GM10248 (cell line): ENCODE measurements around the gene CNPPD1.
"Not testable (repeated sequence)": the region's sequence is repeated elsewhere in the genome, so short reads cannot be mapped to it uniquely, and the experiment has no call there.

Experiments used
- CTCF ChIA-PET: fragments of 300-600 bp; sonication (Branson Sonifier 250); formaldehyde crosslinking; extraction: SDS; loops from one replicate; lab custom pipeline; 2021; ENCODE audit warnings: antibody characterized with exemption; lab: Yijun Ruan, JAX
- POLR2A ChIA-PET: fragments of 350-650 bp; sonication (Branson Sonifier 250); formaldehyde crosslinking; extraction: SDS; loops from one replicate; lab custom pipeline; 2020; ENCODE audit warnings: antibody characterized with exemption; lab: Yijun Ruan, JAX
- DNase-seq: peaks from one replicate; pipeline ENCODE4 v3.0.0; 2012; ENCODE audit errors: extremely low spot score
- TF ChIP-seq, protein P1 (sequence below): IDR thresholded peaks from 2 replicates; pipeline ENCODE4 v1.5.1; 2012; ENCODE audit warnings: mild to moderate bottlenecking, low read depth; ENCODE audit errors: extremely low read depth, missing control alignments, control extremely low read depth

The CNPPD1 gene

DNA sequence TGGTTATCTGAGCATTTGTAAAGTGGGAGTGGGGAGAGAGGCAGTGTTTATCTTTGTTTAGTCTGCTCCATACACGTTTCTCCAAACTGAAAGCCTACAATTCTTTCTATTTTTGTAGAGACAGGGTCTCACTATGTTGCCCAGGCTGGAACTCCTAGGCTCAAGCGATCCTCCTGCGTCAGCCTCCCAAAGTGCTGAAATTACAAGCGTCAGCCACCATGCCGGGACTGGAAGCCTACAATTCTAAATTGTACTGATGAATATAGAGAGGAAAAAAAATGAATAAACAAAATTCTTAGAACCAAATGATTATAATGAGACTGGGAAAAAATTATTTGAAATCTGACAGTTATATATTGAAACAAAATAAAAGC lies 28.4 kb upstream of the CNPPD1 start:
- CTCF ChIA-PET, result interaction anchor here (1.4 to 2.4 kb wide), 2 partner anchors 23 to 90 kb away, joined by 6 to 8 read pairs; no protein-coding TSS in a partner anchor
- POLR2A ChIA-PET, result no interaction called here
- TF ChIP-seq, protein P1, sequence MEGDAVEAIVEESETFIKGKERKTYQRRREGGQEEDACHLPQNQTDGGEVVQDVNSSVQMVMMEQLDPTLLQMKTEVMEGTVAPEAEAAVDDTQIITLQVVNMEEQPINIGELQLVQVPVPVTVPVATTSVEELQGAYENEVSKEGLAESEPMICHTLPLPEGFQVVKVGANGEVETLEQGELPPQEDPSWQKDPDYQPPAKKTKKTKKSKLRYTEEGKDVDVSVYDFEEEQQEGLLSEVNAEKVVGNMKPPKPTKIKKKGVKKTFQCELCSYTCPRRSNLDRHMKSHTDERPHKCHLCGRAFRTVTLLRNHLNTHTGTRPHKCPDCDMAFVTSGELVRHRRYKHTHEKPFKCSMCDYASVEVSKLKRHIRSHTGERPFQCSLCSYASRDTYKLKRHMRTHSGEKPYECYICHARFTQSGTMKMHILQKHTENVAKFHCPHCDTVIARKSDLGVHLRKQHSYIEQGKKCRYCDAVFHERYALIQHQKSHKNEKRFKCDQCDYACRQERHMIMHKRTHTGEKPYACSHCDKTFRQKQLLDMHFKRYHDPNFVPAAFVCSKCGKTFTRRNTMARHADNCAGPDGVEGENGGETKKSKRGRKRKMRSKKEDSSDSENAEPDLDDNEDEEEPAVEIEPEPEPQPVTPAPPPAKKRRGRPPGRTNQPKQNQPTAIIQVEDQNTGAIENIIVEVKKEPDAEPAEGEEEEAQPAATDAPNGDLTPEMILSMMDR, result no peak
- DNase-seq, result no peak

DNA sequence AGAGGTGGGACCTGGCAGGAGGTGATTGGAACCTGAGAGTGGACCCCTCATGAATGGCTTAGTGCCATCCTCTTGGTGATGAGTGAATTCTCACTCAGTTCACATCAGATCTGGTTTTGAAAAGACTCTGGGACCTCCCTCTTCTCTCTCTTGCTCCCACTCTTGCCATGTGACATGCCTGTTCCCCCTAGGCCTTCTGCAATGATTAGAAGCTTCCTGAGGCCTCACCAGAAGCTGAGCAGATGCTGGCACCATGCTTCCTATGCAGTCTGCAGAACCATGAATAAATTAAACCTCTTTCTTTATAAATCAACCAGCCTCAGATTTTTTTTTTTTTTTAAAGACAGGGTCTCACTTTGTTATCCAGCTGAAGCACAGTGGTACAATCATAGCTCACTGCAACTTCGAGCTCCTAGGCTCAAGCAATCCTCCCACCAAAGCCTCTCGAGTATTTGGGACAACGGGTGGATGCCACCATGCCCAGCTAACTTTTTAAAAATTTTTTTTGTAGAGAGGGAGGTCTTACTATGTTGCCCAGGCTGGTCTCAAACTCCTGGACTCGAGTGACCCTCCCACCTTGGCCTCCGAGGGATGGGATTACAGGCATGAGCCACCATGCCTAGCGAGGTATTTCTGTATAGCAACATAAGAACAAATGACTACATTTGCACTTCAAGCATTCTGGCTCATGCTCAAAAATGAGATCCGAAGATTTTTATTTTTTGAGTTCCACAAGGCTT lies 27.9 kb upstream of the CNPPD1 start:
- POLR2A ChIA-PET, result no interaction called here
- TF ChIP-seq, protein P1, result no peak
- CTCF ChIA-PET, result interaction anchor here (1.2 to 2.2 kb wide), 5 partner anchors 15 to 90 kb away, joined by 3 to 8 read pairs (median 3); partner anchors contain the start of genes ANKZF1 and ATG9A
- DNase-seq, result no peak

DNA sequence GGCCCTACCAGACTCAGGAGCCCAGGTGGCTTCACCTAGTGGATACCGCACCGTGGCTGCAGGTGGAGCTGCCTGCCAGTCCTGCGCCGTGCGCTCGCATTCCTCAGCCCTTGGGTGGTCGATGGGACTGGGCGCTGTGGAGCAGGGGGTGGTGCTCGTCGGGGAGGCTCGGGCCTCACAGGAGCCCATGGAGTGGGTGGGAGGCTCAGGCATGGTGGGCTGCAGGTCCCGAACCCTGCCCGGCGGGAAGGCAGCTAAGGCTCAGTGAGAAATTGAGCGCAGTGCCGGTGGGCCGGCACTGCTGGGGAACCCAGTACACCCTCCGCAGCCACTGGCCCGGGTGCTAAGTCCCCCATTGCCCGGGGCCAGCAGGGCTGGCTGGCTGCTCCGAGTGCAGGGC lies 24.6 kb upstream of the CNPPD1 start:
- POLR2A ChIA-PET, DNase-seq: not testable (repeated sequence)
- CTCF ChIA-PET, result interaction anchor here (0.7 to 1.9 kb wide), 2 partner anchors 10 to 93 kb away, joined by 3 to 7 read pairs; no protein-coding TSS in a partner anchor

DNA sequence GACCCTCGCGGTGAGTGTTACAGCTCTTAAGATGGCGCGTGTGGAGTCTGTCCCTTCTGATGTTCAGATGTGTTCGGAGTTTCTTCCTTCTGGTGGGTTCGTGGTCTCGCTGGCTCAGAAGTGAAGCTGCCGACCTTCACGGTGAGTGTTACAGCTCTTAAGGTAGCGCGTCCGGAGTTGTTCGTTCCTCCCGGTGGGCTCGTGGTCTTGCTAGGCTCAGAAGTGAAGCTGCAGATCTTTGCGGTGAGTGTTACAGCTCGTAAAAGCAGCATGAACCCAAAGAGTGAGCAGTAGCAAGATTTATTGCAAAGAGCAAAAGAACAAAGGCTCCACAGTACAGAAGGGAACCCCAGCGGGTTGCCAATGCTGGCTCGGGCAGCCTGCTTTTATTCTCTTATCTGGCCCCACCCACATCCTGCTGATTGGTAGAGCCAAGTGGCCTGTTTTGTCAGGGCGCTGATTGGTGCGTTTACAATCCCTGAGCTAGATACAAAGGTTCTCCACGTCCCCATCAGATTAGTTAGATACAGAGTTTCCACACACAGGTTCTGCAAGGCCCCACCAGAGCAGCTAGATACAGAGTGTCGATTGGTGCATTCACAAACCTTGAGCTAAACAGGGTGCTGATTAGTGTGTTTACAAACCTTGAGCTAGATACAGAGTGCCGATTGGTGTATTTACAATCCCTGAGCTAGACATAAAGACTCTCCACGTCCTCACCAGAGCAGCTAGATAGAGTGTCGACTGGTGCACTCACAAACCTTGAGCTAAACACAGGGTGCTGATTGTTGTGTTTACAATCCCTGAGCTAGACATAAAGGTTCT lies 24.0 kb upstream of the CNPPD1 start:
- DNase-seq, result not testable (repeated sequence)
- ChIA-PET POLR2A (interaction anchor here (0.6 kb wide), 1 partner anchor 12 kb away, joined by 3 read pairs; no protein-coding TSS in a partner anchor), CTCF (interaction anchor here (0.7 to 2.0 kb wide), 5 partner anchors 10 to 94 kb away, joined by 3 to 7 read pairs (median 3); no protein-coding TSS in a partner anchor)

DNA sequence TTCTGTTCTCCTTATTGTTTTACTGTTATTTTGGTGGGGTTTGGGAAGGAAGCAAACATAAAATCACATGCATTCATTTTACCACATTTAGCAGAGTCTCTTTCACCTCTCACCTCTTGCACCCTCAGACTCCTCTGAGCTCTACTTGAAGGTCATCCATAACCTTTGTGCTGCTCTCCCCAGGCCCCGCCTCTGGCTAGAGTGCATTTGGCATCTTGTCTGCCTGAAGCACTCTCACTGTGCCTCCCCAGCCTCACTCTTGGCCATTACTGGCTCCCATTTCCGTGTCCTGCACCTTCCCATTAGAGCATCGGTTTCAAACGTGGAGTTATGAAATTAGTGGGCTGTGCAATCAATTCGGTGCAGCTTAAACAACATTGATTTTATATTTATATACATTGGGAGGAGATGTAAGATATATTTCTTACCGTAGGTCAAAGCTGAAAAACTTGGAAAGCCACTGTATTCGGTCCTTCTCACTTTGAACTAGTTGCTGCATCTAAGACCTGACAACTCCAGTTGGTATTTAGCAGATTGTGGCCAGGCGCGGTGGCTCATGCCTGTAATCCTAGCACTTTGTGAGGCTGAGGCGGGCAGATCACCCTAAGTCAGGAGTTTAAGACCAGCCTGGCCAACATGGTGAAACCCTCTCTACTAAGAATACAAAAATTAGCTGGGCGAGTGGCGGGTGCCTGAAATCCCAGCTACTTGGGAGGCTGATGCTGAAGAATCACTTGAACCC lies 22.9 kb upstream of the CNPPD1 start:
- CTCF ChIA-PET, result interaction anchor here (0.6 to 2.0 kb wide), 10 partner anchors 10 to 170 kb away, joined by 3 to 6 read pairs (median 4); partner anchors contain the start of genes RESP18 and SLC23A3
- no peak for DNase-seq
- POLR2A ChIA-PET, result interaction anchor here (0.6 kb wide), 1 partner anchor 11 kb away, joined by 3 read pairs; no protein-coding TSS in a partner anchor
- TF ChIP-seq, protein P1, result no peak

DNA sequence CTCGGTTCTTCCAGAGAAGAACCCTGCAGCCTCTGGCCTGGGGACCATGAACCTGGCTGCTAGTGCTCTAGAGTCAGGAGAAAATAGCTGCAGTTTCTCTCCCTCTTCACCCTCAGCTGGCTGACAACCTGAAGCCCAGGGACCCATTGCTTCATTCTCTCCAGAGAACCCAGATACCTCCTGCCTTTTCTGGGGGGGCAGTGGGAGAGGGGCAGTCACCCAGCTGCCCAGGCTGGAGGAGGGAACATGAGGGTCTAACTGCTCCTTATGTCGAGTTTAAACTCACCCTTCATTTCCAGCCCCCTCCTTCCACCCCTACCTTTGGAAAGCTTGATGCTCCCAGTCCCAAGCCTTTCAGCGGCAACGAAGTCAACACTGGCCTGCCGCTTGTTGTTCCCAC lies 22.2 kb upstream of the CNPPD1 start:
- TF ChIP-seq, protein P1, result no peak
- ChIA-PET POLR2A (no interaction called here), CTCF (interaction anchor here (0.6 to 2.0 kb wide), 9 partner anchors 10 to 169 kb away, joined by 3 to 6 read pairs (median 4); partner anchors contain the start of genes RESP18 and SLC23A3)
- no peak for DNase-seq

DNA sequence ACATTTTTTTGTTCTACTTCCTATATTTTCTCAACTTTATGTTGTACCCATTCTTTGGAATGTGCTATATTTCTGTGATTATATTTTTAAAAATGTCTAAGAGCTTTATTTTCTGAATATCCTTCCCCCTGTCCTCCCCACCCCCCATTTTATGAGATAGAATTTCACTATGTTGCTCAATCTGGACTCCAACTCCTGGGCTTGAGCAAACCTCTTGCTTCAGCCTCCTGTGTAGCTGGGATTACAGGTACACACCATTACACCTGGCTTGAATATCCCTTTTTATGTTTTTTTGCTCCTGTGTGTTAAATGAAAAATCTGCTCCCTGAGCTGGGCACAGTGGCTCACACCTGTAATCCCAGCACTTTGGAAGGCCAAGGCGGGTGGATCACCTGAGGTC lies 20.7 kb upstream of the CNPPD1 start:
- ChIA-PET CTCF (interaction anchor here (0.7 to 1.7 kb wide), 3 partner anchors 9 to 102 kb away, joined by 3 to 4 read pairs (median 3); partner anchors contain the start of gene ZFAND2B), POLR2A (interaction anchor here (0.7 to 0.9 kb wide), 2 partner anchors 56 to 301 kb away, joined by 3 to 6 read pairs; partner anchors contain the start of gene TUBA4A)
- TF ChIP-seq, protein P1, result no peak
- DNase-seq, result no peak
